Left cardiac atrium (tissue), 4 donors: ENCODE measurements around the gene GPATCH8. TPM values are rescaled to one million over a fixed set of nuclear protein-coding genes. Genes with fewer than 3 reads are reported as not detected.
"Not testable (repeated sequence)": the region's sequence is repeated elsewhere in the genome, so short reads cannot be mapped to it uniquely, and the experiment has no call there.

Source experiments
- ATAC-seq, 2 donors: fragments of 200-7000 bp; cut with Tn5 transposase; one replicate each; pipeline ENCODE4 v1.9.1; 2020; ENCODE audit warnings: mild to moderate bottlenecking in 2 of 2, moderate library complexity in 2 of 2
- DNase-seq: peaks from one replicate; pipeline ENCODE4 v3.0.0-alpha.2; 2020
- intact Hi-C, 2 donors: fragments of 100-400 bp; cut with DNase I; formaldehyde crosslinking; loops; one replicate each; pipeline versions ENCODE4 v1.14.1 to v1.15.1; 2022 to 2023
- total RNA-seq, 2 donors: library from RNA; stranded (reverse); fragmentation: NEBNext Ultra II Directional; extraction: Animal tissue kit (Norgen Biotek cat#: 25700); gene quantifications; one replicate each; pipeline ENCODE4 v1.2.1, GENCODE V29; 2021
- donor health status: DM: no; HTN: yes; CAD: no.
- donor health status: DM: no; HTN: yes; CAD: no; lungs with severe emphysema.
- donor health status: DM: yes; HTN: yes; CAD: no.
- donor health status: Dilated cardiomyopathy.

Gene GPATCH8
- total RNA-seq, 2 donors from 2014 or later = 20.8 to 28.9 TPM

GRCh38 chr17:44530896-44531418 is 27.8 kb upstream of the GPATCH8 start:
- ATAC-seq (no peak), DNase-seq (no peak)
- intact Hi-C loops = loop anchor here in 1 of 2 donors (5.0 kb wide), 1 partner anchor 106 kb away; no protein-coding TSS in a partner anchor

- intact Hi-C loops = loop anchor here in 1 of 2 donors (5.0 kb wide), 1 partner anchor 107 kb away; no protein-coding TSS in a partner anchor
- ATAC-seq = no peak
- no peak for DNase-seq
Measured at GRCh38 chr17:44529864-44530263, 26.7 kb upstream of the GPATCH8 start.

- no peak for DNase-seq
- intact Hi-C loops = no loop called here
- ATAC-seq = no peak
Measured at GRCh38 chr17:44527954-44528353, 24.7 kb upstream of the GPATCH8 start.

- intact Hi-C loops = no loop called here
Measured at GRCh38 chr17:44527102-44527501, 23.9 kb upstream of the GPATCH8 start.

GRCh38 chr17:44523672-44523972 is 20.4 kb upstream of the GPATCH8 start:
- intact Hi-C loops = loop anchor here (5.0 kb wide), 3 partner anchors 126 to 311 kb away; no protein-coding TSS in a partner anchor
- no peak for ATAC-seq
- no peak for DNase-seq

More at GRCh38 chr17:44527102-44527501, 23.9 kb upstream of the GPATCH8 start:
- DNase-seq (no peak), ATAC-seq (no peak)

- DNase-seq (peak; percentile 80), ATAC-seq (peak; percentile 90 to 92)
- intact Hi-C loops = loop anchor here (5.0 kb wide), 3 partner anchors 126 to 311 kb away; no protein-coding TSS in a partner anchor
Measured at GRCh38 chr17:44522883-44523671, 19.9 kb upstream of the GPATCH8 start.

- ATAC-seq = no peak
- intact Hi-C loops = no loop called here
- DNase-seq = no peak
Measured at GRCh38 chr17:44518032-44518431, 14.8 kb upstream of the GPATCH8 start.

GRCh38 chr17:44511241-44512134 is 8.3 kb upstream of the GPATCH8 start:
- ATAC-seq, intact Hi-C loops, DNase-seq: not testable (repeated sequence)

GRCh38 chr17:44506939-44507604 is 3.9 kb upstream of the GPATCH8 start:
- ATAC-seq, intact Hi-C loops, DNase-seq: not testable (repeated sequence)

- intact Hi-C loops = loop anchor here in 1 of 2 donors (5.0 kb wide), 1 partner anchor 115 kb away; the partner anchor contains the start of gene ITGA2B
- peak; percentile 22 to 52 for ATAC-seq
- peak; percentile 46 for DNase-seq
Measured at GRCh38 chr17:44502598-44503146, 534 bp downstream of the GPATCH8 start.

- intact Hi-C loops = loop anchor here in 1 of 2 donors (5.0 kb wide), 1 partner anchor 115 kb away; the partner anchor contains the start of gene ITGA2B
- no peak for DNase-seq
- no peak for ATAC-seq
Measured at GRCh38 chr17:44501866-44502375, 1.3 kb downstream of the GPATCH8 start.

GRCh38 chr17:44499722-44500121 is 3.5 kb downstream of the GPATCH8 start:
- DNase-seq (no peak), ATAC-seq (no peak)
- intact Hi-C loops = loop anchor here in 1 of 2 donors (5.0 kb wide), 1 partner anchor 112 kb away; the partner anchor contains the start of gene ITGA2B

GRCh38 chr17:44496815-44497214 is 6.4 kb downstream of the GPATCH8 start:
- intact Hi-C loops = no loop called here
- ATAC-seq (no peak), DNase-seq (no peak)

- ATAC-seq (no peak), DNase-seq (no peak)
- intact Hi-C loops = no loop called here
Measured at GRCh38 chr17:44493339-44493738, 9.9 kb downstream of the GPATCH8 start.

GRCh38 chr17:44492706-44493272 is 10.4 kb downstream of the GPATCH8 start:
- ATAC-seq (no peak), DNase-seq (no peak)

GRCh38 chr17:44489581-44489980 is 13.6 kb downstream of the GPATCH8 start:
- DNase-seq = no peak
- intact Hi-C loops = no loop called here
- ATAC-seq = no peak

More at GRCh38 chr17:44492706-44493272, 10.4 kb downstream of the GPATCH8 start:
- intact Hi-C loops = no loop called here

GRCh38 chr17:44487170-44487569 is 16.0 kb downstream of the GPATCH8 start:
- no peak for DNase-seq
- ATAC-seq = no peak
- intact Hi-C loops = no loop called here

GRCh38 chr17:44473367-44473766 is 29.8 kb downstream of the GPATCH8 start:
- ATAC-seq (no peak), DNase-seq (no peak)
- intact Hi-C loops = no loop called here
